Mesodermal cell (in vitro differentiated cells): ENCODE data around the gene MTRR.
"Not testable (repeated sequence)": the region's sequence is repeated elsewhere in the genome, so short reads cannot be mapped to it uniquely, and the experiment has no call there.

Experiments
- H3K27ac ChIP-seq: 2 replicates; pipeline ENCODE4 v1.7.0; 2013; ENCODE audit warnings: mild to moderate bottlenecking, low read depth, low read length, moderate library complexity; ENCODE audit not compliant: severe bottlenecking
- H3K36me3 ChIP-seq: 2 replicates; pipeline ENCODE4 v1.7.1; 2013; ENCODE audit warnings: mild to moderate bottlenecking, low read length, moderate library complexity; ENCODE audit not compliant: control insufficient read depth, insufficient read depth
- H3K4me1 ChIP-seq: one replicate; pipeline ENCODE4 v1.7.1; 2013; ENCODE audit warnings: mild to moderate bottlenecking, low read length; ENCODE audit not compliant: insufficient read depth, control insufficient read depth, poor library complexity, severe bottlenecking
- H3K4me3 ChIP-seq: 2 replicates; pipeline ENCODE4 v1.7.0; 2013; ENCODE audit warnings: low read length, control low read depth, mild to moderate bottlenecking; ENCODE audit not compliant: insufficient read depth, poor library complexity, severe bottlenecking; ENCODE audit errors: extremely low read depth
- H3K9me3 ChIP-seq: 2 replicates; pipeline ENCODE4 v1.7.1; 2013; ENCODE audit warnings: mild to moderate bottlenecking, low read length, moderate library complexity; ENCODE audit not compliant: control insufficient read depth
- WGBS, 2 experiments: methylation state at CpG; one replicate each; pipeline ENCODE4 v1.1.5; 2013; ENCODE audit warnings: missing lambda C conversion rate in 2 of 2; ENCODE audit not compliant: insufficient coverage in 2 of 2; 5-methylcytosine and 5-hydroxymethylcytosine counted together

The MTRR gene

DNA sequence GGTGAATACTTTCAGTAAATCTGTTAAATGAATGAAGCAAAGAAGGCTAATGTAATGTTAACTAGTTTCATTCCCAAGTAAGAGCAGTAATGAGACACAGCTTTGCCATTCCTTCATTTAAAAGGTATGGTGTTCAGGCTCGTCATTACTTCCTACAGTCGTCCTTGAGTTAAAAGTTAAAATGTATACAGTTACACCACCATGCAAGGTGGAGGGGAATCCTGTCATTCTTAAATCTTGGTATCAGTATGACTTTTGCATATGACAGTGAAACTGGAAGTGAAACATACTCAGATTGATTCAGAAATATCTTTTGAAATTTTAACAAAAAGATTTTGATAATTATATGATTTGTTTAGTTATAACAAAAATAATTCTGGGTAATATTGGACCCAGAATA lies 25.9 kb downstream of the MTRR start:
- no peaks in the 10 kb centered on the region for H3K9me3 ChIP-seq

DNA sequence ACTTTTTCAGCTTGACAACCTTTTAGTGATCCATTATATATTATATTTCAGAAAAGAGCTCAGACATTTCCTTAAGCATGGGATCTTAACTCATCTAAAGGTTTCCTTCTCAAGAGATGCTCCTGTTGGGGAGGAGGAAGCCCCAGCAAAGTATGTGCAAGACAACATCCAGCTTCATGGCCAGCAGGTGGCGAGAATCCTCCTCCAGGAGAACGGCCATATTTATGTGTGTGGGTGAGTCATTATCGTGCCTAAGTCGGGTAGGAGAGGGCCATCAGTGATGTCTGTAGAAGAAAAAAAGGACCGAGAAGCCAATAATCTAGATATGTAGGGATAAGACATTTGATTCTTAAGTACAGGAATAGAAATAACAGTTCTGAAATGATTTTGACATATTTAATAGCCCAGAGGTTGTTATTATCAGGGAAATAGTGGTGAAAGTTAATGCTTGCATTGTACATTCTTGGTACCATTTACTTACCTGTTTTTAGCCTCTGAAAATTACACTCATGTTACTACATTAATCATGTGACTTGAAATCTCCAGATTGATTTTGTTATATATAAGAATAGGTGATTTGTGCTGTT lies 28.2 kb downstream of the MTRR start:
- Histone ChIP-seq H3K27ac (no peak overlapping the region), H3K9me3 (no peaks in the 10 kb centered on the region), H3K4me3 (no peak overlapping the region), H3K36me3 (peaks cover 83% of the 10 kb centered on the region), H3K4me1 (no peaks in the 10 kb centered on the region)
- WGBS, 2 experiments, result 74 to 77% methylated on average over 5 of the region's 5 CpGs

More for the DNA sequence above, 25.9 kb downstream of the MTRR start:
- H3K36me3 ChIP-seq, result peaks cover 83% of the 10 kb centered on the region
- no peak overlapping the region for H3K27ac ChIP-seq
- H3K4me3 ChIP-seq, result no peak overlapping the region
- 80% methylated on average over 1 of the region's 2 CpGs for WGBS, 2 experiments
- no peaks in the 10 kb centered on the region for H3K4me1 ChIP-seq

DNA sequence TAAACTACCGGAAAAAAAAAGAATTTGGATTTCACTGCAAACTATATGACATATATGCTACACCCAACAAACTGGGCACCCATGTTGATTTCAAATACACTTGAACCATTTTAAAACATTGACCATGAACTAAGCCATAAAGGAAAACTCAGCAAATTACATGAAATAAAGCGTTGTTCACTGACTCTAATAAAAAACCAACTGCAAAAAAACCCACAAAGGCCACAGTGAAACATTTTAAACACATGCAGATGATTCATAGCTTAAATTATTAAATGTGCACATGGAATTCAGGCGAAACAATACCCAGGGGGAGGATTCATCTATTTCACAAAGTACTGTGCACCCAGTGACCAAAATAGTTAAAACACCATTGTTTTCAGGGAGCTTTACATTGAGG lies 33.3 kb downstream of the MTRR start:
- WGBS, 2 experiments, result 80% methylated on average over 1 of the region's 3 CpGs; no CpG with 5 or more reads in 1 of the 2 experiments

DNA sequence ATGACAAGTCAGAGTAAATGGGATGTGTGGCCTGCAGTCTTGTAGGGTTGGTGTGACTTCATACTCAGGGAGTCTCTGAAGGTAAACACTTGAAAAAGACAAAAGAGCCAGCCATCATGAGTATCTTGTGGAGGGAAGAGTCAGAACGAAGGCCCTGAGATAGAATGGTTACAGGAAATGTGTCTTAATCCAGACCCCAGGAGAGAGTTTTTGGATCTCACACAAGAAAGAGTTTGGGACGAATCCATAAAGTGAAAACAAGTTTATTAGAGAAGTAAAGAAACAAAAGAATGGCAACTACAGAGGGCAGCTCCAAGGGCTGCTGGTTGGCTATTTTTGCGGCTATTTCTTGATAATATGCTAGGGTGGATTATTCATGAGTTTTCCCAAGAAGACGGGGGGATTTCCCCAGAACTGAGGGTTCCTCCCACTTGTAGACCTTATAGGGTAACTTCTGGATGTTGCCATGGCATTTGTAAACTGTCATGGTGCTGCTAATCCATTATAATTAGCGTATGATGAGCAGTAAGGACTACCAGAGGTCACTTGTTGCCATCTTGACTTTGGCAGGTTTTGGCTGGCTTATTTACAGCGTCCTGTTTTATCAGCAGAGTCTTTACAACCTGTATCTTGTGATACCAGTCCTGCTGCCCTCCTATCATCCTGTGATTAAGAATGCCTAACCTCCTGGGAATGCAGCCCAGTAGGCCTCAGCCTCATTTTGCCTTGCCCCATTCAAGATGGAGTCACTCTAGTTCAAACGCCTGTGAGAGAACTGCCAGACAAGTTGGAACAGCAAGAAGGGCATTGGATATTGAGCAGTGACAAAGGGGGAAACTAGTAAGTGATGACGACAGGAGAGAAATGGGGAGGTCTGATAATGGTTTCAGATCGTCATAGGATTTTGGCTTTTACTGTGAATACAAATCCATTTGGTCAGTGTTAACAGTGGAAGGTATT lies 34.0 kb downstream of the MTRR start:
- Histone ChIP-seq H3K27ac (no peak overlapping the region), H3K9me3 (no peaks in the 10 kb centered on the region), H3K36me3 (peaks cover 59% of the 10 kb centered on the region), H3K4me1 (no peaks in the 10 kb centered on the region), H3K4me3 (no peak overlapping the region)
- 97 to 98% methylated on average over 8 to 9 of the region's 9 CpGs for WGBS, 2 experiments

More for the DNA sequence above, 33.3 kb downstream of the MTRR start:
- Histone ChIP-seq H3K4me3 (no peak overlapping the region), H3K4me1 (no peaks in the 10 kb centered on the region), H3K9me3 (no peaks in the 10 kb centered on the region), H3K36me3 (peaks cover 61% of the 10 kb centered on the region), H3K27ac (no peak overlapping the region)

DNA sequence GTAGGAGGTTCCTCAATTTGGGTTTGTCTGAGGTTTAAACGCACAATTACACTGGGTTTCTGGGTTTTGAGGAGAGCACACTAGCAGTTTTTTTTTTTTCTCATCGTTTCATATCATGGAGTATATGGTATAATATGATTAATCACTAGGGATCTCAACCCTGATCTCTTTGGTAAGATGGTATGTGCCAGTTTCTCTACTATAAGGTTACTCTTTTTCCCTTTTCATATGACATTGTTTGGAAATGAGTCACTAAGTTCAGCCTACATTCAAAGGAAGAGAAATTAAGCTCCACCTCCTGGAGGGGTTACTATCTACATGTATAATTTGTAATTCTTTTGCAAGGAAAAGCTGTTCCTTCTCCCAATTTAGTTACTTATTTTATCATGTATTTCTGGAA lies 35.2 kb downstream of the MTRR start:
- peaks cover 52% of the 10 kb centered on the region for H3K36me3 ChIP-seq
- no CpG with 5 or more reads among the region's 2 CpGs for WGBS, 2 experiments
- H3K27ac ChIP-seq, result no peak overlapping the region
- no peak overlapping the region for H3K4me3 ChIP-seq
- no peaks in the 10 kb centered on the region for H3K4me1 ChIP-seq
- H3K9me3 ChIP-seq, result peaks cover 3% of the 10 kb centered on the region

DNA sequence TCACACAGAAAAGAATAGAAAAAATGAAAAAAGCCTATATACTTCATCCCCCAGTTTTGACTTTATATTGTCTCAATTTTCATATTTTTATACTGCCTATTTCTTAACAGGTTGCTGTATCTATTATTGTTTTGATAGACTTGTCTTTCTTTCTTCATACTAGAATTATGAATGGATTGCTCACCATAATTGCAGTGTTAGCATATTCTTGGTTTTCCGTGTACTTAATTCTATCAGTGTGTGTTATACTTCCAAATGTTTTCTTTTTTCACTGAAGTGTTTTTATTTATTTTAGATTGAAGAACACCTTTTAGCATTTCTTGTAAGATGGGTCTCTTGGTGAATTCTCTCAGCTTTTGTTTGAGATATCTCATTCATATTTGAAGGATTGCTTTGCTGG lies 38.7 kb downstream of the MTRR start:
- Histone ChIP-seq H3K4me3 (no peak overlapping the region), H3K36me3 (peaks cover 30% of the 10 kb centered on the region), H3K27ac (no peak overlapping the region), H3K9me3 (peaks cover 3% of the 10 kb centered on the region), H3K4me1 (no peaks in the 10 kb centered on the region)
- WGBS, 2 experiments, result no CpG with 5 or more reads among the region's 1 CpG

DNA sequence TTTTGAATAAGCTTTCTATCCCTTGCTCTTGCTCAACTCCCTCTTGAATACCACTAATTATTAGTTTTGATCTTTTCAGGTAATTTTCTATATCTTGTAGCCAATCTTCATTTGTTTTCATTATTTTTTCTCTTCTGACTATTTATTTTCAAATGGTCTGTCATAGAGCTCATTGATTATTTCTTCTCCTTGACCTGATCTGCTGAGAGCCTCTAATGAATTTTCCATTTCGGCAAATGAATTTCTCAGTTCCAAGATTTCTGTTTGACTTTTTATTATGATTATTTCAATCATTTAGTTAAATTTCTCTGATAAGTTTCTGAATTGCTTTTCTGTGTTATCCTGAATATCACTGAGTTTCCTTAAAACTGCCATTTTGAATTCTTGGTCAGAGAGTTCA lies 39.4 kb downstream of the MTRR start:
- H3K27ac ChIP-seq, result no peak overlapping the region
- no CpG with 5 or more reads among the region's 1 CpG for WGBS, 2 experiments
- no peak overlapping the region for H3K4me3 ChIP-seq
- H3K36me3 ChIP-seq, result peaks cover 23% of the 10 kb centered on the region
- H3K4me1 ChIP-seq, result no peaks in the 10 kb centered on the region
- H3K9me3 ChIP-seq, result peaks cover 3% of the 10 kb centered on the region

DNA sequence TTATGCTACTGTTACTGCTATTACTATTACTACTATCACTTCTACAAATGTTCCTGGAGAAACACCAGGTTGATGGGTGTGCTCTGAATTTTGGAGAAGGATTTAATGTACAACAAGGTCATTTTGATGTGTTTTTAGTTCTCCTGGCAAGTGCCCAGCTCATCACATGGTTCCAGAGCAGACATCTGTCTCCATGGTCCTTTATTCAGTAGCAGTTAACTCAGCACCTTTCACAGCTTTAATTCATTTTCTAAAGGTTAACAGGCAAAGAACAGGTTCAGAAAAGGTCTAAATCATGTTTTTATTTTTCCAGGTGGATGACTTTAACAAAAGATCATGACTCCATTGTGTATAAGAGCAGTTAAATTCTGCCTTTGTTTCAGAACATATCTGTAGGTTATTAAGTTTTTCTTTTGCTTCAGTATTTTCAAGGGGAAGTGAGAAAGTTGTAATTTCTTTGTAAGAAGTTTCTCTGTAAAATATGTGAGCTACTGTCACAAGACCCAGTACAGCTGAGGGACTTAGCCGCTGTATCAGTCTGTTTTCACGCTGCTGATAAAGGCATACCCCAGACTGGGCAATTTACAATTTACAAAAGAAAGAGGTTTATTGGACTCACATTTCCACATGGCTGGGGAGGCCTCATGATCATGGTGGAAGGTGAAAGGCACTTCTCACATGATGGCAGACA lies 41.9 kb downstream of the MTRR start:
- peaks cover 3% of the 10 kb centered on the region for H3K9me3 ChIP-seq
- H3K4me1 ChIP-seq, result no peaks in the 10 kb centered on the region
- no peak overlapping the region for H3K27ac ChIP-seq
- H3K36me3 ChIP-seq, result peaks cover 11% of the 10 kb centered on the region
- WGBS, 2 experiments, result 100% methylated on average over 2 of the region's 2 CpGs; no CpG with 5 or more reads in 1 of the 2 experiments
- H3K4me3 ChIP-seq, result no peak overlapping the region

DNA sequence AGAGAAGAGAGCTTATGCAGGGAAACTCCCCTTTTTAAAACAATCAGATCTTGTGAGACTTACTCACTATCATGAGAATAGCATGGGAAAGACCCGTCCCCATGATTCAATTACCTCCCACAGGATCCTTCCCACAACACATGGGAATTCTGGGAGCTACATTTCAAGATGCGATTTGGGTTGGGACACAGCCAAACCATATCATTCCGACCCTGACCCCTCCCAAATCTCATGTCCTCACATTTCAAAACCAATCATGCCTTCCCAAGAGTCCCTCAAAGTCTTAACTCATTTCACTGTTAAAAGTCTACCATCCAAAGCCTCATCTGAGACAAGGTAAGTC lies 42.5 kb downstream of the MTRR start:
- H3K4me1 ChIP-seq, H3K27ac ChIP-seq, H3K36me3 ChIP-seq, H3K4me3 ChIP-seq, H3K9me3 ChIP-seq: not testable (repeated sequence)
- 78 to 97% methylated on average over 2 to 3 of the region's 3 CpGs for WGBS, 2 experiments

DNA sequence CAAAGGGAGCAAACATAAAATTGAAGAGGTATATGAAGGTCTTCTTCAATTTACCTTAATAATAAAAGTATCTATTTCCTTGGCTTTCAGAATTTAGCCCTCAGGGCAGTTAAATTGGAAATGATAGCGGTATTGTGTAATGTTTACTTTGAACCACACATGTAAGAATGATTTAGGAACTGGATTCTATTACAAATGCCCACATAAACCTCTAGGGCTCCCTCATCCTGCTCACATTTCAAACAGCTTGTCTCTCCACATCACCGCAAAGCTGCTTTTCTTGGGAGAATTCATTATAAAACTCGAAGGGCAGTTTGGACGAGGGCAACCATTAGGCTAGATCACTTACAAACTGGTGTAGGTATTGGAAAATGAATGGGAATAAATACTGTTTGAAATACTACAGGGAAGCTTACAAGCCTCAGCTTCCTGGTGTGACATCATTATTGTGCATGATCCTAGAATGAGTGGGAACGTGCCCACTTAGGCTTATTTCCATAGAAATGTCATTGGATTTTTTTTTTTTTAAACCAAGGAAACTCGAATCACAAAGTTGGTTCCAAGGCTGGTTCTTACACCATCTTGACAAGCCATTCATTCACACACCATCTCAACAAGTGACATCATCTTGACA lies 47.3 kb downstream of the MTRR start:
- H3K9me3 ChIP-seq, result peaks cover 4% of the 10 kb centered on the region
- H3K4me3 ChIP-seq, result no peak overlapping the region
- H3K36me3 ChIP-seq, result no peaks in the 10 kb centered on the region
- no peaks in the 10 kb centered on the region for H3K4me1 ChIP-seq
- WGBS, 2 experiments, result 68 to 80% methylated on average over 4 to 5 of the region's 6 CpGs
- no peak overlapping the region for H3K27ac ChIP-seq
